NCI-H446 (cell line): ENCODE measurements around the gene DUSP16.
"Not testable (repeated sequence)": the region's sequence is repeated elsewhere in the genome, so short reads cannot be mapped to it uniquely, and the experiment has no call there.

Experiments
- DNase-seq, 2 experiments: peaks; one replicate each; lab custom pipeline; 2025; lab: John Stamatoyannopoulos, UW

Gene DUSP16

GRCh38 chr12:12562585-12563261 lies at the start of gene DUSP16:
TSS of gene DUSP16 (minus strand) at chr12:12562863. CDS start at chr12:12521098, 41,765 bp downstream.
- DNase-seq, result peak; percentile 91 to 94

- peak in 1 of 2 experiments; percentile 25 for DNase-seq
These were observed 49.7 kb upstream of the DUSP16 start for GRCh38 chr12:12612358-12612757.

GRCh38 chr12:12611512-12612306 lies 49.0 kb upstream of the DUSP16 start, which contains the start of gene CREBL2:
TSS of gene CREBL2 (plus strand) at chr12:12611876. CDS start at chr12:12612173, 297 bp downstream.
- DNase-seq, result peak; percentile 92 to 95

GRCh38 chr12:12610711-12611110 lies 48.0 kb upstream of the DUSP16 start:
- no peak for DNase-seq

- no peak for DNase-seq
These were observed 47.0 kb upstream of the DUSP16 start for GRCh38 chr12:12609692-12610091.

- peak in 1 of 2 experiments; percentile 14 for DNase-seq
These were observed 45.9 kb upstream of the DUSP16 start for GRCh38 chr12:12608557-12608957.

- DNase-seq, result no peak
These were observed 44.3 kb upstream of the DUSP16 start for GRCh38 chr12:12606781-12607589.

- DNase-seq, result no peak
These were observed 42.1 kb upstream of the DUSP16 start for GRCh38 chr12:12604740-12605139.

- no peak for DNase-seq
These were observed 38.0 kb upstream of the DUSP16 start for GRCh38 chr12:12600659-12601058.

- DNase-seq, result no peak
These were observed 37.3 kb upstream of the DUSP16 start for GRCh38 chr12:12599750-12600643.

GRCh38 chr12:12598864-12599263 lies 36.2 kb upstream of the DUSP16 start:
- DNase-seq, result no peak

GRCh38 chr12:12596598-12596997 lies 33.9 kb upstream of the DUSP16 start:
- DNase-seq, result not testable (repeated sequence)

- DNase-seq, result not testable (repeated sequence)
These were observed 33.3 kb upstream of the DUSP16 start for GRCh38 chr12:12595929-12596328.

GRCh38 chr12:12592930-12593329 lies 30.3 kb upstream of the DUSP16 start:
- DNase-seq, result no peak

GRCh38 chr12:12590961-12591360 lies 28.3 kb upstream of the DUSP16 start:
- DNase-seq, result no peak

GRCh38 chr12:12588436-12588835 lies 25.8 kb upstream of the DUSP16 start:
- not testable (repeated sequence) for DNase-seq

GRCh38 chr12:12587878-12588277 lies 25.2 kb upstream of the DUSP16 start:
- DNase-seq, result no peak

- no peak for DNase-seq
These were observed 24.4 kb upstream of the DUSP16 start for GRCh38 chr12:12586879-12587675.

- DNase-seq, result no peak
These were observed 22.6 kb upstream of the DUSP16 start for GRCh38 chr12:12585115-12585863.
